ENCODE data around the gene SIL1. TPM values are rescaled to one million over a fixed set of nuclear protein-coding genes. Genes with fewer than 3 reads are reported as not detected.
A peak's percentile ranks its signal among the peaks of the same experiment; 100 is the strongest.

Gene SIL1
- total and polyA plus RNA-seq, 9 of the 15 experiments (the other 6 are each of a cell fraction or from before 2014, with no cell fraction given), result 1.3 to 30.5 (median 18.1) TPM

GRCh38 chr5:139197710-139198669 is at the start of gene SIL1 (continued):
- TF ChIP-seq MECOM (CRISPR knock-in tag; IDR thresholded peaks at IDR 0.05) (no peak), ZNF609 (CRISPR knock-in tag; IDR thresholded peaks at IDR 0.05; ENCODE audit: borderline replicate concordance) (no peak), STAT5B (CRISPR knock-in tag; IDR thresholded peaks at IDR 0.05) (no peak), CBFA2T3 (IDR thresholded peaks at IDR 0.05) (peak; percentile 59), MXI1 (IDR thresholded peaks at IDR 0.05; ENCODE audit: low read depth, low read length) (no peak), SIN3A (IDR thresholded peaks at IDR 0.05; ENCODE audit: borderline replicate concordance in 2 of 2, control insufficient read depth in 1 of 2, low read depth in 2 of 2, low read length in 2 of 2) (peak; percentile 13 to 53; a peak in 1 of 4 replicates), ZNF639 (CRISPR knock-in tag; conservative IDR thresholded peaks at IDR 0.05 in 1 of 2, IDR thresholded peaks at IDR 0.05 in 1 of 2) (no peak; a peak in 1 of 4 replicates), TAF1 (IDR thresholded peaks at IDR 0.05; ENCODE audit: control insufficient read depth, extremely low read depth, insufficient read depth, low read length, severe bottlenecking) (peak; percentile 94), GABPB2 (CRISPR knock-in tag; conservative IDR thresholded peaks at IDR 0.05) (no peak), ZNF143 (CRISPR knock-in tag; IDR thresholded peaks at IDR 0.05) (peak; percentile 76), SRSF1 (IDR thresholded peaks at IDR 0.05; ENCODE audit: low read depth, low read length) (no peak), THAP12 (CRISPR knock-in tag; IDR thresholded peaks at IDR 0.05) (peak; percentile 67; the same call in 1 of the 2 replicates), RAD51 (IDR thresholded peaks at IDR 0.05; ENCODE audit: borderline replicate concordance, low read depth) (no peak), TCF15 (CRISPR knock-in tag; IDR thresholded peaks at IDR 0.05) (no peak)
